ENCODE data around the gene OR2AG2.

GRCh38 chr11:6790546-6790945 is 18.8 kb upstream of the OR2AG2 start:
- TF ChIP-seq, protein P1, sequence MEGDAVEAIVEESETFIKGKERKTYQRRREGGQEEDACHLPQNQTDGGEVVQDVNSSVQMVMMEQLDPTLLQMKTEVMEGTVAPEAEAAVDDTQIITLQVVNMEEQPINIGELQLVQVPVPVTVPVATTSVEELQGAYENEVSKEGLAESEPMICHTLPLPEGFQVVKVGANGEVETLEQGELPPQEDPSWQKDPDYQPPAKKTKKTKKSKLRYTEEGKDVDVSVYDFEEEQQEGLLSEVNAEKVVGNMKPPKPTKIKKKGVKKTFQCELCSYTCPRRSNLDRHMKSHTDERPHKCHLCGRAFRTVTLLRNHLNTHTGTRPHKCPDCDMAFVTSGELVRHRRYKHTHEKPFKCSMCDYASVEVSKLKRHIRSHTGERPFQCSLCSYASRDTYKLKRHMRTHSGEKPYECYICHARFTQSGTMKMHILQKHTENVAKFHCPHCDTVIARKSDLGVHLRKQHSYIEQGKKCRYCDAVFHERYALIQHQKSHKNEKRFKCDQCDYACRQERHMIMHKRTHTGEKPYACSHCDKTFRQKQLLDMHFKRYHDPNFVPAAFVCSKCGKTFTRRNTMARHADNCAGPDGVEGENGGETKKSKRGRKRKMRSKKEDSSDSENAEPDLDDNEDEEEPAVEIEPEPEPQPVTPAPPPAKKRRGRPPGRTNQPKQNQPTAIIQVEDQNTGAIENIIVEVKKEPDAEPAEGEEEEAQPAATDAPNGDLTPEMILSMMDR (IDR thresholded peaks at IDR 0.05), result no peak
- no peak for TF ChIP-seq POLR2A (IDR thresholded peaks at IDR 0.05)
